NT2/D1 (cell line): ENCODE data around the gene USP6.
A peak's percentile ranks its signal among the peaks of the same experiment; 100 is the strongest.
"Not testable (repeated sequence)": the region's sequence is repeated elsewhere in the genome, so short reads cannot be mapped to it uniquely, and the experiment has no call there.

Experiments used
- DNase-seq: peaks from one replicate; pipeline ENCODE4 v3.0.0-alpha.2; 2011; ENCODE audit warnings: low read depth, low spot score
- H3K27me3 ChIP-seq: 2 replicates; pipeline ENCODE4 v1.6.0; 2011; ENCODE audit warnings: mild to moderate bottlenecking; ENCODE audit not compliant: insufficient read length, insufficient read depth
- H3K36me3 ChIP-seq: 2 replicates; pipeline ENCODE4 v1.6.1; 2011; ENCODE audit warnings: mild to moderate bottlenecking, low read length, mixed read lengths; ENCODE audit not compliant: insufficient read depth, insufficient read length
- H3K4me1 ChIP-seq: 2 replicates; pipeline ENCODE4 v1.5.1; 2011; ENCODE audit not compliant: insufficient read depth, insufficient read length
- H3K4me3 ChIP-seq: 2 replicates; pipeline ENCODE4 v1.5.1; 2011; ENCODE audit warnings: low read depth; ENCODE audit not compliant: insufficient read length
- H3K9ac ChIP-seq: 2 replicates; pipeline ENCODE4 v1.6.0; 2011; ENCODE audit warnings: low read depth; ENCODE audit not compliant: insufficient read length
- H3K9me3 ChIP-seq: 2 replicates; pipeline ENCODE4 v1.5.1; 2011; ENCODE audit warnings: mild to moderate bottlenecking, low read length; ENCODE audit not compliant: insufficient read depth
- SUZ12 ChIP-seq: IDR thresholded peaks from 2 replicates; pipeline ENCODE4 v1.6.1; 2011; ENCODE audit not compliant: insufficient read length, insufficient read depth; ENCODE audit errors: extremely low read depth
- YY1 ChIP-seq: IDR thresholded peaks from 2 replicates; pipeline ENCODE4 v1.6.1; 2011; ENCODE audit not compliant: insufficient read length, insufficient read depth
- ZNF274 ChIP-seq: IDR thresholded peaks from 2 replicates; pipeline ENCODE4 v1.6.1; 2011; ENCODE audit warnings: mild to moderate bottlenecking, low read depth, low read length

The USP6 gene

DNA sequence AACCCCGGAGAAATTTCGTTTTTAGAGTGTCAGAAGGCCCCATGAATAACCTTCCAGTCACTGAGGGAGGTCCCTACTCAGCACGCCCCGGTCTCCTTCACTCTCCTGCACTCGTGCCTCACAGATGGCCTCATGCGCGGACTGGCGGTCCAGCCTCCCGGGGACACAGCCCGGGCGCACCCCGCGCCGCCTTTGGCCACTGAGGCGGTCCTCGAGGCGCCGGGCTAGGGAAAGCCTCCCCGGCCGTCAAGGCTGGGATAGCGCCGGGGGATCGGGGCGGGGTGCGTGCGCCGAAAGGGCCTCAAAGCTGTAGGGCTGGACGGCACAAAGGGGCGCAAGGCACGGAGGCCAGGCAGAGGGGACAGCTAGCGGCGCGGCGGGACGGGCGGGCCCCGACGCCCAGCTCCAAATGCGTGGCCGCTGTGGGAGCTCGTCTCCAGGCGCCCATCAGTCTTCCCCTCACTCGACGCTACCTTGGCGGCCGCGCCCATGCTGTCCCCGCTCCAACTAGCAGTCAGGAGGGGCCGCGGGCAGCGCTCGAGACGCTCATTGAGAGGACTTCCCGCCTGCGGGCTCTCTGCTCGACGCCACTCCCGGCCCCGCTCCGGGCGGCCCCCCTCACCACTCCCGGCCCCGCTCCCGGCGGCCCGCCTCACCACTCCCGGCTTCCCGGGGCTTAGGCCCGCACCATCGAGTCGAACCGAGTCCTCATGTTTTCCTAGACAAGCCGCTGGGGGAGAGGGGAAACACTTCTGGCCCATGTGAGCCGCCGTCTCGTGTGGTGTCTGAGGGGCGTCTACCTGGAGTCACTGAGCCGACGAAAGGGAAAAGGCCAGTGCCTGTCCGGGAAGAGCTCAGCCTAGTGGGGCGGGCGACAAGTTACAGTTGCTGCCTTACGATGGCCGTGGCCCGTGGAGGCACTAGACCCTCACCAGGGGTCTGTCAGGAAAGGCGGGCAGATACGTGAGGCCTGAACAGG is at the start of gene USP6:
TSS of gene USP6 (plus strand) at position 360 of the 979 bp plus-strand sequence. CDS start 14,336 bp downstream, outside the sequence.
- Histone ChIP-seq H3K9ac (no peak within 1 kb of the TSS), H3K9me3 (no peaks in the 10 kb centered on the region), H3K36me3 (peaks cover 8% of the 10 kb centered on the region), H3K4me1 (no peaks in the 10 kb centered on the region), H3K4me3 (no peak within 1 kb of the TSS), H3K27me3 (no peaks in the 10 kb centered on the region)
- TF ChIP-seq YY1 (no peak), SUZ12 (no peak), ZNF274 (no peak)
- no peak for DNase-seq

DNA sequence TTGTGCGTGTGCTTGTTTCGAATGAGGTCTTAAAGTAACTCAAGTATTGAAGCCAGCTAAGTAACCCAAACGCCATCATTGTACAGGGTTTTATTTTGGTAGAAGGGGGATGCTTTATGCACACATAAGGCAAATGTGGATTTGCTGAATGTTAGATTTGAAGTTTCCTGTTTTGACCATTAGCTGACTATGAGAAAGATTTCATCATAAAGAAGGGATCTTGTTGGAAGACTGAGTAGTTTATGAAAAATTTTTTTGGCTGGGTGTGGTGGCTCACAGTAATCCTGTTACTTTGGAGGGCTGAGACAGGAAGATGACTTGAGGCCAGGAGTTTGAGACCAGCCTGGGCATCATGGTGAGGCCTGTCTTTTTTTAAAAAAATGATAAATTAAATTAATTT is 47.6 kb upstream of the USP6 start:
- Histone ChIP-seq H3K36me3 (no peaks in the 10 kb centered on the region), H3K4me3 (no peak overlapping the region), H3K27me3 (no peaks in the 10 kb centered on the region), H3K9ac (no peak overlapping the region), H3K9me3 (peaks cover 1% of the 10 kb centered on the region; the same call in 1 of the 2 replicates), H3K4me1 (no peaks in the 10 kb centered on the region)
- TF ChIP-seq ZNF274 (no peak), SUZ12 (no peak), YY1 (no peak)
- no peak for DNase-seq

DNA sequence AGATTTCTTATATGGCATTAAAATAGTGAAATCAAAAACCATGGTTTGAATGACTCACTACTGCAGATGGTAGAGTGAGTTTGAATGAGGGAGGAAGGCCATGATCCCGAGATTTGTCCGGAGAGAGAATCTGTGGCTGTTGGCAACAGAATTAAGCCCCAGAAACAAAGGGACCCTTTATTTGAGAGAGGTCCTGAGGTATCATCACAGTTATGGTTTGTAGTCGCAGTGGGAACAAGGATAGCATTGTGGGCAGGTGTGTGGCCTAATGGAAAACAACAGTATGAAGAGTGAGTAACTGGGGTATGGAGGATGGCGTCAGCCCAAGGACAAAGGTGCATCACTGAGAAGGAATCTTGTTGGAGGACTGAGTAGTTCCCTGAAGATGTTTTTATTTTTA is 46.1 kb upstream of the USP6 start:
- Histone ChIP-seq H3K4me3 (no peak overlapping the region), H3K36me3 (no peaks in the 10 kb centered on the region), H3K4me1 (no peaks in the 10 kb centered on the region), H3K9ac (no peak overlapping the region), H3K27me3 (no peaks in the 10 kb centered on the region), H3K9me3 (peaks cover 4% of the 10 kb centered on the region; the same call in 1 of the 2 replicates)
- DNase-seq = no peak
- TF ChIP-seq ZNF274 (no peak), YY1 (no peak)

DNA sequence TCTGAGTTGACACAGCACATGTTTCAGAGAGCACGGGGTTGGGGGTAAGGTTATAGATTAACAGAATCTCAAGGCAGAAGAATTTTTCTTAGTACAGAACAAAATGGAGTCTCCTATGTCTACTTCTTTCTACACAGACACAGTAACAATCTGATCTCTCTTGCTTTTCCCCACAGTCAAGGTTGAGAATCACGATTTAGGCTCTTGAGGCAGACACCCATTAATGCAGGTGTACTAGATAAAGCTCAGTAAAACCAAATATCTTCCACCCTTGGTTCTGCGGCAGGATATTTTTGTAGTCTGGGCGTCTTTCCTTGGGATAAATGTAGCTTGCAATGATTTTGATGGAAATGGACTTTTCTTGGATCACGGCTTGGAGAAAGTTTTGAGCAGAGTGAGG is 40.4 kb upstream of the USP6 start:
- H3K4me1 ChIP-seq, DNase-seq, H3K4me3 ChIP-seq, H3K9ac ChIP-seq, H3K36me3 ChIP-seq, H3K27me3 ChIP-seq: not testable (repeated sequence)
- peaks cover 22% of the 10 kb centered on the region; the same call in 1 of the 2 replicates for H3K9me3 ChIP-seq

DNA sequence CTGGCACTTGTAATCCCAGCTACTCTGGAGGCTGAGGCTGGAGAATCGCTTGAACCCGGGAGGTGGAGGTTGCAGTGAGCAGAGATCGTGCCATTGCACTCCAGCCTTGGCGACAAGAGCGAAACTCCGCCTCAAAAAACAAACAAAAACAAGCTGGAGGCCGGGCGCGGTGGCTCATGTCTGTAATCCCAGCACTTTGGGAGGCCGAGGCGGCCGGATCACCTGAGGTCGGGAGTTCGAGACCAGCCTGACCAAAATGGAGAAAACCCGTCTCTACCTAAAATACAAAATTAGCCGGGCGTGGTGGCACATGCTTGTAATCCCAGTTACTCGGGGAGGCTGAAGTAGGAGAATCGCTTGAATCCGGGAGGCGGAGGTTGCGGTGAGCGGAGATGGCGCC is 38.6 kb upstream of the USP6 start:
- not testable (repeated sequence) for H3K36me3 ChIP-seq, H3K27me3 ChIP-seq, DNase-seq, H3K4me3 ChIP-seq, H3K4me1 ChIP-seq, H3K9ac ChIP-seq
- H3K9me3 ChIP-seq = peaks cover 22% of the 10 kb centered on the region; the same call in 1 of the 2 replicates

DNA sequence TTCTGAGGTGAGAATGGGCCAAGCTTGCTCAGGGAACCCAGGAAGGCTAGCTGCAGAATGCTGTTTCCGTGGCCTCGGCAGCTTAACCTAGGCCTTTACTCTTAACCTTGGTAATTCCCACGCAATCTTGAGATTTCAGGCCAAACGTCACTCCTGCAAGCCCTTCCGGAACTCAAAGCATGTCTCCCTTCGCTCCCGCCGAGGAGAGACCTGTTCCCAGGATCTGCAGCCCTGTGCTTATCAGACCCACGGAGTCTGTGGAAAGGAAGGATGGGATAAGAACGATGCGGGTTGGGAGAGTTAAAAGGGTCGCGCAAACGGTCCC is 38.1 kb upstream of the USP6 start:
- TF ChIP-seq SUZ12 (no peak), ZNF274 (no peak), YY1 (no peak)
- peaks cover 7% of the 10 kb centered on the region for H3K27me3 ChIP-seq
- no peaks in the 10 kb centered on the region for H3K36me3 ChIP-seq
- no peak overlapping the region for H3K9ac ChIP-seq
- DNase-seq = no peak
- peak overlapping the region; percentile 35 for H3K4me3 ChIP-seq
- peaks cover 22% of the 10 kb centered on the region; the same call in 1 of the 2 replicates for H3K9me3 ChIP-seq
- H3K4me1 ChIP-seq = no peaks in the 10 kb centered on the region

DNA sequence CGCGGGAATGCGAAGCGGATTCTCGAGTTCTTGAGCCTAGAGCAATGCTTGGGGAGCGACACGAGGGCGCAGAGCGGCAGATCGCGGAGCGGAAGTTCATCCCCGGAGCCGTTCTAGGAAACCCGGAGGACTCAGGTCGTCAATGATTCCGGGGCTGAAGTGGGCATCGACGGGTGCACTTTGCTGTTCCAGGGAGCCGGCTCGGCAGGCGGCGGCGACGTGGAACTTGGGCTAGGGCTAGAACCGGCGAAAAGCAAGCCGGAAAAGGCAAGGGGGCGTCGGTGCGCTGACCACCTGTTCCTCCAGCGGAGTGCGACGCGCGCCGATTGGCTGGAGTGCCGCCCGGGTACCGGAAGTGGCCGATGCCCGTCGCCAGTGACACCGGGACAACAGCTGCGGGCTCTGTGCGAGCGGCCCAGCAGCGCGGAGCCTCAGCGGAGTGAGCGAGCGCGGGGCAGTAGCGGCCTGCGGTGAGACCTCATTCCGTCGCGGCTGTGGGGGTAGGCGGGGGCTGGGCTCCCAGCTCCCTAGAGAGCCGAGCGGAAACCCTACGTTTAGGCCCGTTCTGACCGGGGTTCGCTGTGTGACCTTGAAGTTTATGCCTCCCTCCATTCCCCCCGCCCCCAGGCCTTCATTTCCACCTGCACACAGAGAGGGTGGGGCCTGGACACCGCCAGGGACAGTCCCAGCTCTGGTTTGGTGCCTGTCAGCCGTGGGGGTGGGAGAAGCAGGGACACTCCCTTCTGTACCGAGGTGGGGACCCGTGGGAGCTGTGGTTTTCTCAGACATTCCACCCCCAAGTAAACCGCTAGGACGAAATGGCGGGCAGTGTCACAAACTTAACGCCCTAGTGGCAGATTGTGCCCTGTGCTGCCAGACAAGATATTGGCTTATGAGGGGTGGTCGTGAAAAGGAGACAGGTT is 37.5 kb upstream of the USP6 start, which contains the start of gene ZFP3:
TSS of gene ZFP3 (plus strand) at position 362 of the 923 bp plus-strand sequence. CDS start 13,038 bp downstream, outside the sequence.
- TF ChIP-seq SUZ12 = no peak
- no peak for TF ChIP-seq YY1
- peak within 1 kb of the TSS; percentile 35 for H3K4me3 ChIP-seq
- H3K27me3 ChIP-seq = peaks cover 7% of the 10 kb centered on the region
- no peaks in the 10 kb centered on the region for H3K36me3 ChIP-seq
- no peak within 1 kb of the TSS for H3K9ac ChIP-seq
- peak; percentile 30 for DNase-seq
- peaks cover 19% of the 10 kb centered on the region; the same call in 1 of the 2 replicates for H3K9me3 ChIP-seq
- H3K4me1 ChIP-seq = no peaks in the 10 kb centered on the region
